Measurements from ENCODE around the gene RHNO1. TPM values are rescaled to one million over a fixed set of nuclear protein-coding genes. Genes with fewer than 3 reads are reported as not detected.

The RHNO1 gene
- total and polyA plus RNA-seq, 2 of the 4 experiments (the other 2 are of a cell fraction): 26.1 to 30.6 TPM

- intact Hi-C loops (cut with micrococcal nuclease) (no loop called here), dilution Hi-C loops (cut with HindIII; ENCODE audit: low sequenced_read_pairs, unreplicated experiment) (no loop called here), in situ Hi-C loops (cut with MboI; ENCODE audit: low sequenced_read_pairs) (no loop called here)
- H3K4ac ChIP-seq (ENCODE audit: low read depth, low read length): no peak overlapping the region
- no peak overlapping the region for H2BK20ac ChIP-seq (ENCODE audit: low read depth, low read length)
- H3K9me1 ChIP-seq (ENCODE audit: insufficient read depth, low read length): no peaks in the 10 kb centered on the region
- no peak overlapping the region for H4K91ac ChIP-seq (ENCODE audit: insufficient read depth, low read depth, low read length)
- H4K8ac ChIP-seq (ENCODE audit: low read depth in 2 of 2, low read length in 2 of 2): no peak overlapping the region
- CTCF ChIA-PET: no interaction called here
- H3K4me3 ChIP-seq (ENCODE audit: insufficient read depth, low read depth, low read length): no peak overlapping the region
- TF ChIP-seq NFE2L2 (IDR thresholded peaks at IDR 0.05; ENCODE audit: low read depth, low read length) (no peak), MAFK (IDR thresholded peaks at IDR 0.05; ENCODE audit: low read depth, low read length) (no peak), BHLHE40 (IDR thresholded peaks at IDR 0.05; ENCODE audit: low read depth, low read length) (no peak), RAD21 (IDR thresholded peaks at IDR 0.05; ENCODE audit: low read length) (no peak)
- H2AFZ ChIP-seq (replicated peaks; ENCODE audit: low read length, poor library complexity): no peak overlapping the region
- H2AK5ac ChIP-seq (ENCODE audit: low read depth, low read length): no peak overlapping the region
- peaks cover 7% of the 10 kb centered on the region for H3K4me1 ChIP-seq (ENCODE audit: control insufficient read depth, insufficient read depth, low read length)
- H3K23ac ChIP-seq (ENCODE audit: low read depth, low read length): no peak overlapping the region
- H2AK9ac ChIP-seq (replicated peaks; ENCODE audit: low read depth, low read length, poor library complexity): no peak overlapping the region
- no peak overlapping the region for H3K9ac ChIP-seq (ENCODE audit: low read depth, low read length)
- WGBS, 2 experiments (ENCODE audit: extremely low coverage in 2 of 2, insufficient read length in 1 of 2): 89% methylated on average over 5 of the region's 8 CpGs; no CpG with 5 or more reads in 1 of the 2 experiments
- no peak overlapping the region for H2BK15ac ChIP-seq (ENCODE audit: low read depth, low read length)
- no peak overlapping the region for H3K27ac ChIP-seq (ENCODE audit: insufficient read depth, low read length)
- no peaks in the 10 kb centered on the region for H3K27me3 ChIP-seq (ENCODE audit: control insufficient read depth, insufficient read depth, low read length)
- no peaks in the 10 kb centered on the region for H3K9me3 ChIP-seq (ENCODE audit: control insufficient read depth, insufficient read depth, low read length)
- H3K14ac ChIP-seq (replicated peaks; ENCODE audit: low read depth, low read length): no peak overlapping the region
- no peak overlapping the region for H3K4me2 ChIP-seq (ENCODE audit: low read depth, low read length)
- no peak overlapping the region for H3K56ac ChIP-seq (ENCODE audit: extremely low read depth, insufficient read depth, low read length)
- POLR2A ChIA-PET (ENCODE audit: unreplicated experiment): no interaction called here
- H4K5ac ChIP-seq (ENCODE audit: low read depth, low read length): no peak overlapping the region
- no peaks in the 10 kb centered on the region for H4K20me1 ChIP-seq (ENCODE audit: insufficient read depth, low read length)
- no peak overlapping the region for H2BK5ac ChIP-seq (ENCODE audit: low read depth, low read length, poor library complexity, severe bottlenecking)
- no peak overlapping the region for H3K18ac ChIP-seq (ENCODE audit: low read depth, low read length)
- no peak for ATAC-seq (ENCODE audit: low read depth)
- DNase-seq: no peak
- H3K79me1 ChIP-seq (ENCODE audit: low read depth in 1 of 2, low read length in 2 of 2): no peaks in the 10 kb centered on the region
- no peaks in the 10 kb centered on the region; the same call in 1 of the 2 replicates for H3K36me3 ChIP-seq (ENCODE audit: control insufficient read depth, insufficient read depth, low read length)
- H2BK120ac ChIP-seq (ENCODE audit: low read depth, low read length): no peak overlapping the region
- no TSS peak for BruUV-seq (replicated peaks)
These were observed 40.4 kb upstream of the RHNO1 start for GRCh38 chr12:2836574-2836973.

Data from IMR-90 (cell line).